B cell (primary cell): ENCODE data around the gene SPAG7. TPM values are rescaled to one million over a fixed set of nuclear protein-coding genes. Genes with fewer than 3 reads are reported as not detected.

Source experiments
- ATAC-seq: fragments of 200-7000 bp; cut with Tn5 transposase; one replicate; pipeline ENCODE4 v1.10.0; 2021; ENCODE audit warnings: low read depth, mild to moderate bottlenecking, moderate number of reproducible peaks, moderate library complexity
- CTCF ChIA-PET: fragments of 350-600 bp; sonication (Branson Sonifier 250); formaldehyde crosslinking; loops from one replicate; lab custom pipeline; 2021; ENCODE audit warnings: antibody characterized with exemption, inconsistent platforms; lab: Charles Lee
- POLR2A ChIA-PET: fragments of 350-600 bp; sonication (Branson Sonifier 250); formaldehyde crosslinking; loops from one replicate; lab custom pipeline; 2021; ENCODE audit warnings: antibody characterized with exemption; lab: Charles Lee
- DNase-seq: peaks from one replicate; pipeline ENCODE4 v3.0.0; 2013
- H2AFZ ChIP-seq: 2 replicates; pipeline ENCODE4 v1.6.1; 2012; ENCODE audit warnings: mild to moderate bottlenecking, low read depth, low read length; ENCODE audit not compliant: insufficient read depth, poor library complexity, severe bottlenecking
- H3K27ac ChIP-seq, 2 donors: 1 replicate in 1 of 2; 2 replicates in 1 of 2; pipeline ENCODE4 v1.5.1; 2012 to 2013; ENCODE audit warnings: low read length in 2 of 2, mild to moderate bottlenecking in 2 of 2, moderate library complexity in 1 of 2
- H3K27me3 ChIP-seq, 4 experiments: fragments of 200-600 bp in 1 of 4; sonication (generic) in 1 of 4; replicated peaks in 1 of 4; 1 replicate in 2 of 4; 2 replicates in 2 of 4; pipeline versions ENCODE4 v1.6.1 to v1.7.0; 2013 to 2016; ENCODE audit warnings: low read length in 3 of 4, mild to moderate bottlenecking in 2 of 4, mixed read lengths in 1 of 4, moderate library complexity in 1 of 4; ENCODE audit not compliant: insufficient read depth in 4 of 4, control insufficient read depth in 3 of 4; ENCODE audit errors: control extremely low read depth in 1 of 4
- H3K36me3 ChIP-seq, 2 experiments: replicated peaks in 1 of 2; 1 replicate in 1 of 2; 2 replicates in 1 of 2; pipeline versions ENCODE4 v1.6.1 to v1.7.1; 2013; ENCODE audit warnings: low read length in 1 of 2; ENCODE audit not compliant: insufficient read depth in 2 of 2, control insufficient read depth in 1 of 2; ENCODE audit errors: control extremely low read depth in 1 of 2, extremely low read depth in 1 of 2
- H3K4me1 ChIP-seq, 2 donors: fragments of 200-600 bp in 1 of 2; sonication (generic) in 1 of 2; 1 replicate in 1 of 2; 2 replicates in 1 of 2; pipeline versions ENCODE4 v1.5.1 to v1.6.1; 2013 to 2017; ENCODE audit warnings: low read length in 2 of 2; ENCODE audit not compliant: control insufficient read depth in 2 of 2, insufficient read depth in 2 of 2
- H3K4me2 ChIP-seq: replicated peaks from 2 replicates; pipeline ENCODE3; 2012; ENCODE audit warnings: mild to moderate bottlenecking, low read depth, low read length; ENCODE audit not compliant: poor library complexity, severe bottlenecking
- H3K4me3 ChIP-seq, 5 experiments: fragments of 200-600 bp in 1 of 5; sonication (generic) in 1 of 5; 1 replicate in 3 of 5; 2 replicates in 2 of 5; pipeline versions ENCODE4 v1.5.1 to v1.7.0; 2011 to 2016; ENCODE audit warnings: low read length in 4 of 5, mild to moderate bottlenecking in 4 of 5, low read depth in 2 of 5, control low read depth in 1 of 5, moderate library complexity in 1 of 5; ENCODE audit not compliant: insufficient read depth in 1 of 5; ENCODE audit errors: control extremely low read depth in 1 of 5, extremely low read depth in 1 of 5
- H3K79me2 ChIP-seq: fragments of 200-600 bp; sonication (generic); one replicate; pipeline ENCODE4 v1.6.0; 2016; ENCODE audit warnings: low read length; ENCODE audit not compliant: control insufficient read depth, insufficient read depth
- H3K9ac ChIP-seq: fragments of 200-600 bp; sonication (generic); 2 replicates; pipeline ENCODE4 v1.6.1; 2017; ENCODE audit warnings: mild to moderate bottlenecking, low read length, moderate library complexity
- H3K9me3 ChIP-seq, 3 donors: one replicate each; pipeline versions ENCODE4 v1.6.1 to v1.7.1; 2013; ENCODE audit warnings: low read length in 2 of 3; ENCODE audit not compliant: control insufficient read depth in 2 of 3, insufficient read depth in 1 of 3; ENCODE audit errors: control extremely low read depth in 1 of 3
- H4K20me1 ChIP-seq: 2 replicates; pipeline ENCODE4 v1.6.0; 2012; ENCODE audit warnings: mild to moderate bottlenecking, low read length; ENCODE audit not compliant: insufficient read depth, control insufficient read depth, poor library complexity, severe bottlenecking
- H3K27ac Mint-ChIP-seq: one replicate; pipeline ENCODE4 v1.8.0; 2021; ENCODE audit warnings: mixed read lengths
- H3K27me3 Mint-ChIP-seq: one replicate; pipeline ENCODE4 v1.8.0; 2021; ENCODE audit warnings: mixed read lengths
- H3K4me1 Mint-ChIP-seq: one replicate; pipeline ENCODE4 v1.8.0; 2021; ENCODE audit warnings: mixed read lengths
- H3K4me3 Mint-ChIP-seq: one replicate; pipeline ENCODE4 v1.8.0; 2021; ENCODE audit warnings: mixed read lengths
- H3K9me3 Mint-ChIP-seq: one replicate; pipeline ENCODE4 v1.8.0; 2022; ENCODE audit warnings: mixed read lengths; ENCODE audit not compliant: insufficient read depth
- CTCF ChIP-seq: fragments of 200-600 bp; IDR thresholded peaks from one replicate; pipeline ENCODE4 v1.8.0; 2022; ENCODE audit warnings: antibody characterized with exemption, mild to moderate bottlenecking
- EZH2 ChIP-seq: IDR thresholded peaks from 2 replicates; pipeline ENCODE4 v1.6.1; 2012; ENCODE audit warnings: borderline replicate concordance, low read depth, mild to moderate bottlenecking, moderate library complexity, low read length; ENCODE audit not compliant: insufficient read depth, poor library complexity, severe bottlenecking
- WGBS: methylation state at CpG from one replicate; pipeline ENCODE4 v1.1.5; 2013; ENCODE audit warnings: missing lambda C conversion rate; ENCODE audit not compliant: insufficient coverage; 5-methylcytosine and 5-hydroxymethylcytosine counted together
- intact Hi-C: fragments of 100-400 bp; cut with micrococcal nuclease; formaldehyde crosslinking; loops from one replicate; pipeline ENCODE4 v1.10.0; 2022
- polyA minus RNA-seq: library from RNA; depleted of rRNA, polyadenylated mRNA; stranded (reverse); fragments of >200 nt; gene quantifications from 2 replicates; pipeline ENCODE4 v1.2.3, GENCODE V29; 2012
- polyA plus RNA-seq: library from polyadenylated mRNA; depleted of rRNA; stranded (reverse); fragments of >200 nt; gene quantifications from 2 replicates; pipeline ENCODE4 v1.2.3, GENCODE V29; 2012
- total RNA-seq, 2 donors: library from RNA; stranded (reverse); fragments of 120-200 nt in 1 of 2; gene quantifications; 1 replicate in 1 of 2; 2 replicates in 1 of 2; pipeline versions ENCODE4 v1.2.3 to v1.2.4, GENCODE V29; 2013 to 2022

The SPAG7 gene
- total RNA-seq = 52.5 and 53.6 TPM in 2 replicates
- total RNA-seq (2013) = 54.7 TPM
- 43.4 and 46.9 TPM in 2 replicates for polyA plus RNA-seq
- polyA minus RNA-seq = 33.6 and 34.4 TPM in 2 replicates

GRCh38 chr17:4967539-4968485 is at the start of gene SPAG7:
Gene SPAG7 (minus strand): TSS chr17:4967817. CDS start chr17:4967804, 13 bp downstream.
- peak within 1 kb of the TSS; percentile 75 for H2AFZ ChIP-seq
- CTCF ChIA-PET = interaction anchor here (0.5 to 4.3 kb wide), 22 partner anchors 11 to 453 kb away, joined by 3 to 32 read pairs (median 4); partner anchors contain the start of genes CAMTA2, CHRNE, PFN1 and RNF167
- under 1% methylated on average over 55 of the region's 66 CpGs for WGBS

More at GRCh38 chr17:4967539-4968485, at the start of gene SPAG7:
- H3K4me1 Mint-ChIP-seq = peaks cover 15% of the 10 kb centered on the region
- Histone ChIP-seq H3K4me1 (peaks cover 17 to 22% of the 10 kb centered on the region in 2 donors), H3K4me3 (peak within 1 kb of the TSS; percentile 68 to 92 (median 84)), H4K20me1 (no peaks in the 10 kb centered on the region), H3K9me3 (no peaks in the 10 kb centered on the region), H3K4me2 (peak within 1 kb of the TSS; percentile 85), H3K27ac (peak within 1 kb of the TSS; percentile 67 to 68), H3K9ac (peak within 1 kb of the TSS; percentile 73), H3K36me3 (peaks cover 0 to 11% of the 10 kb centered on the region in 2 experiments), H3K79me2 (peaks cover 26% of the 10 kb centered on the region), H3K27me3 (no peaks in the 10 kb centered on the region)
- DNase-seq (peak; percentile 99), ATAC-seq (peak; percentile 68)
- intact Hi-C loops = loop anchor here (1.0 to 5.0 kb wide), 12 partner anchors 12 to 258 kb away; partner anchors contain the start of genes ARRB2, C17orf107, CAMTA2 and INCA1
- no peak for TF ChIP-seq EZH2
- TF ChIP-seq CTCF = peak; percentile 16
- POLR2A ChIA-PET = interaction anchor here (0.6 to 4.7 kb wide), 24 partner anchors 11 to 825 kb away, joined by 3 to 81 read pairs (median 5); partner anchors contain the start of genes ARRB2, C17orf107, CAMTA2 and CHRNE
- no peak within 1 kb of the TSS for H3K27ac Mint-ChIP-seq
- no peaks in the 10 kb centered on the region for H3K27me3 Mint-ChIP-seq
- H3K9me3 Mint-ChIP-seq = no peaks in the 10 kb centered on the region
- no peak within 1 kb of the TSS for H3K4me3 Mint-ChIP-seq
